SH-SY5Y (cell line): ENCODE data around the gene OR7D4.

Experiments used
- GATA2 ChIP-seq: IDR thresholded peaks from 2 replicates; pipeline ENCODE4 v1.6.1; 2011; ENCODE audit warnings: mild to moderate bottlenecking, low read depth, low read length
- GATA3 ChIP-seq: IDR thresholded peaks from 2 replicates; pipeline ENCODE4 v1.6.1; 2011; ENCODE audit warnings: low read depth, mild to moderate bottlenecking, low read length, moderate library complexity

DNA sequence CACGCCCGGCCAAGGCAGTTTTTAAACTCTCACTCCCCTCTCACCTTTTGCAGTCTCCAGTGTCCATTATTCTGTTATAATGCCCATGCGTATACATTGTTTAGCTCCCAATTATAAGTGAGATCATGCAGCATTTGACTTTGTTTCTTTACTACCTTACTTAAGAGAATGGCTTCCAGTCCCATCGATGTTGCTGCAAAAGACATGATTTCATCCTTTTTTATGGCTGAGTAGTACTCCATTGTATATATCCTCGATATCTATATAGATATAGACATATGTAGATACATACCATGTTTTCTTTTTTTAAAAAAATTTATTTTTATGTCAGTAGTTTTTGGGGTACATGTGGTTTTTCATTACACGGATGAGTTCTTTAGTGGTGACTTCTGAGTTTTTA lies 32.2 kb downstream of the OR7D4 start:
- TF ChIP-seq GATA3, result no peak
- TF ChIP-seq GATA2, result no peak
